ENCODE measurements around the gene ZBED2.

- peak; percentile 84 to 97 (median 92) for TF ChIP-seq CTCF (IDR thresholded peaks at IDR 0.05; ENCODE audit: control extremely low read depth in 1 of 3, insufficient read depth in 1 of 3, low read depth in 1 of 3, low read length in 3 of 3)
- no peak for TF ChIP-seq POLR2AphosphoS5 (IDR thresholded peaks at IDR 0.05; ENCODE audit: low read depth, low read length)
- no peak for TF ChIP-seq EP300 (IDR thresholded peaks at IDR 0.05; ENCODE audit: borderline replicate concordance in 1 of 2, low read depth in 2 of 2, low read length in 2 of 2)
- TF ChIP-seq CBX5 (IDR thresholded peaks at IDR 0.05; ENCODE audit: low read depth, low read length), result no peak
- TF ChIP-seq RAD21 (IDR thresholded peaks at IDR 0.05 in 1 of 2, conservative IDR thresholded peaks at IDR 0.05 in 1 of 2; ENCODE audit: low read depth in 2 of 2, low read length in 2 of 2), result peak; percentile 70 to 74
- TF ChIP-seq EZH2 (IDR thresholded peaks at IDR 0.05; ENCODE audit: low read depth, low read length, severe bottlenecking), result no peak
- TF ChIP-seq MAX (IDR thresholded peaks at IDR 0.05), result no peak
- TF ChIP-seq TAF1 (IDR thresholded peaks at IDR 0.05; ENCODE audit: low read depth, low read length), result no peak
Observed at GRCh38 chr3:111621535-111621934, 26.4 kb upstream of the ZBED2 start.

Data from H1 (cell line).